ENCODE measurements around the gene POLD4.
A peak's percentile ranks its signal among the peaks of the same experiment; 100 is the strongest.

Gene POLD4

DNA sequence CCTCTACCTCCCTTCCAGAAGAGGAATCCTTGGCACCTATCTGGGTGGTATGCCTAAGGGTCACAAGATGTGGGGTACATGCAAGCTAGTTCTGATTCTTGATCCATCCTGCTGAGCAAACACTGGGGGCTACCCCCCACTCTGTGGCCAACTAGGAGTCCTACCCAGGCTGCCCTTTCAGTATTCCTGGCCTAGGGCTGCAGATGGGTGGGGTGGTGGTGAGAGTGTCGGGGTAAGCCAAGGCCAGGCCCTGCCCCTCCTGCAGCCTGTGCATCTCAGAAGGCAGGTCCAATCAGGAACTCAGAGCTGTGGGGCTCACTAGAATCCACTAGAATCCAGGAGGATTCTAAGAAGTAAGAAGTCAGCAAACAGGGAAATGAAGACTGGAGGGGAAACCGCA lies 39.1 kb downstream of the POLD4 start:
- no peak for DNase-seq

GRCh38 chr11:67313125-67313890 lies 40.0 kb downstream of the POLD4 start:
- DNase-seq = no peak

DNA sequence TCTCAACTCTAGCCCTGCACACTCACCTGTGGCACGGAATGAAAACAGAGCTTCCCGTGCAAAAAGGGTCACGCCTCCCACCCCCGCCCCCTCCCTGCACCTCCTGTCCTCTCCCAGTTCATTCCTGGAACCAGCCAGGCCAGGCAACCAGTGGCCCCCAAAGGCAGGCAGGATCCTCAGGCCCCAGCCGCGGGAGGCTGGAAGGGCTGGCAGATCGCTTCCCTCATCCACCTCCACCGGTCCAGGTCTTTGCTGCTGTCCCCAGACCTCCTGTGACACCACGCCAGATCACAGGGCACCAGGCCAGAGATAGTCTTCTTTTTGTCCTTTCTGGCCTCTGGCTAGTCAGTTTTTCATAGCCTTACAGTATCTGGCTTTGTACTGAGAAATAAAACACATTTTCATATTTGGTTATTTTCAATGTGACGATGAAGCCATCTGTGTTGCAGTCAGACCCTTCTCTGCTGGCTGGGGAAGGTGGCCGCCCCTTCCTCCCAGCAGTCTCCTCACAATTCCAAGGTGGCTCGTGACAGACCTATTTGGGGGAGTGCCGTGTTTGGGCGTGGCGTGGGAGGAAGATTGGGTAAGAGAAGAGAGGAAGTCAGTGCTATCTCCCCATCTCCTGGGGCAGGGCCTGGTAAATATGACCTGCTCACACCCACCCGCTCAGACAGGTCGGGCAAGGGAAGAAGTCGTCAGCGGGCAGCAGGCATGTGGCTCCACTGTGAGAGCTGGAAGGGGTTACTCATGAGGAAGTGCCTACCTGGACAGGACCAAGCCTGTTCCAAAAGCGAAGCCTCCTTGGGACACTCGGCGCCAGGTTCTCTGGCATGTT lies 40.9 kb downstream of the POLD4 start:
- peak; percentile 41 to 56 for DNase-seq

DNA sequence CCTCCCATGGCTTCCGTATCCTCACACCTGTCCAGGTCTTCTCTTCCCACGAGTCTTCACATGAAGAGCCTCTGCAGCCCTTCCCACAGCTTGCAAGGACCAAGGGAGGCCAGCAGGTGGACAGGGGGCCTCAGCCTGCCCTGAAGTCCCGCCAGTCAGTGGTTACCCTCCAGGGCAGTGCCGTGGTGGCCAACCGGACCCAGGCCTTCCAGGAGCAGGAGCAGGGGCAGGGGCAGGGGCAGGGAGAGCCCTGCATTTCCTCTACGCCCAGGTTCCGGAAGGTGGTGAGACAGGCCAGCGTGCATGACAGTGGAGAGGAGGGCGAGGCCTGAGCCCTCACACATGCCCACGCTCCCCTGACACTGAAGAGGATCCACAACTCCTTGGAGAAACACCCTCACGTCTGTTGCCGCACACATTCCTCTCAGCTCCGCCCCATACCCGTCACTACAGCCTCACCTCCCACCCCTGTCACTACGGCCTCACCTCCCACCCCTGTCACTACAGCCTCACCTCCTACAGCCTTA lies 41.7 kb downstream of the POLD4 start:
- no peak for DNase-seq

GRCh38 chr11:67311051-67311555 lies 42.2 kb downstream of the POLD4 start:
- no peak for DNase-seq

- no peak for DNase-seq
Measured at GRCh38 chr11:67310246-67311050, 42.9 kb downstream of the POLD4 start.

GRCh38 chr11:67309661-67310061 lies 43.7 kb downstream of the POLD4 start:
- no peak for DNase-seq

- DNase-seq = no peak
Measured at GRCh38 chr11:67309166-67309565, 44.2 kb downstream of the POLD4 start.

DNA sequence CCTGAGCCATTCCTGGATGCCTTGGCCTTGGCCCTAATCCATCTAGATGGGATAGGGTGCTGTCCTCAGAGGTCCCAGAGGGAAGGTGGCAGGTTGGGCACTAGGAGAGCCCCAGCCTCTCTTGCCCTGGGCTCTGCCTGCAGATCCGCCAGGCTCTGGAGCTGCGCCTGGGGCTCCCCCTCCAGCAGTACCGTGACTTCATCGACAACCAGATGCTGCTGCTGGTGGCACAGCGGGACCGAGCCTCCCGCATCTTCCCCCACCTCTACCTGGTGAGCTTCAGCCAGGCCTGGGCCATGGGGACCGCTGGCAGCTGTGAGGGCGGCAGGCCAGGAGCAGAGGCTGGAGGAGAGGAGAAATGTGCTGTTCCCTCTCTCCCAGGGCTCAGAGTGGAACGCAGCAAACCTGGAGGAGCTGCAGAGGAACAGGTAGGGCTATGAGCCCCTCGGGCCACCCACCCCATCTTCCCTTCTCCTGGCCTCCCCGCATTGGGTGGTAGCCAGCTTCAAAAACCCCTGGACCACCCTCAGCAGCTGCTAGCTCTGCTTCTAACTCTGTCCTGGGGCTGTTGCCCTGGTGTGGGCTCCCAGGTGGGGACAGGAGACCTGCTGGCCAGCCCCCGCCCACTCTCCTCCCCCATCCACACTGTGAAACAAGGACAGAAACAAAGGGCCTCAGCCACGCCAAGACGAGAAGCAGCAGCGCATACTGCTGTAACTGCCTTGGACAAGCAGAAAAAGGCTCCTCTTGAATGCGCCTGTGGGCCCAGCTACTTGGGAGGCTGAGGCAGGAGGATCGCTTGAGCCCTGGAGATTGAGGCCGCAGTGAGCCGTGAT lies 45.1 kb downstream of the POLD4 start:
- no peak for DNase-seq

GRCh38 chr11:67307545-67308001 lies 45.8 kb downstream of the POLD4 start:
- DNase-seq = no peak

DNA sequence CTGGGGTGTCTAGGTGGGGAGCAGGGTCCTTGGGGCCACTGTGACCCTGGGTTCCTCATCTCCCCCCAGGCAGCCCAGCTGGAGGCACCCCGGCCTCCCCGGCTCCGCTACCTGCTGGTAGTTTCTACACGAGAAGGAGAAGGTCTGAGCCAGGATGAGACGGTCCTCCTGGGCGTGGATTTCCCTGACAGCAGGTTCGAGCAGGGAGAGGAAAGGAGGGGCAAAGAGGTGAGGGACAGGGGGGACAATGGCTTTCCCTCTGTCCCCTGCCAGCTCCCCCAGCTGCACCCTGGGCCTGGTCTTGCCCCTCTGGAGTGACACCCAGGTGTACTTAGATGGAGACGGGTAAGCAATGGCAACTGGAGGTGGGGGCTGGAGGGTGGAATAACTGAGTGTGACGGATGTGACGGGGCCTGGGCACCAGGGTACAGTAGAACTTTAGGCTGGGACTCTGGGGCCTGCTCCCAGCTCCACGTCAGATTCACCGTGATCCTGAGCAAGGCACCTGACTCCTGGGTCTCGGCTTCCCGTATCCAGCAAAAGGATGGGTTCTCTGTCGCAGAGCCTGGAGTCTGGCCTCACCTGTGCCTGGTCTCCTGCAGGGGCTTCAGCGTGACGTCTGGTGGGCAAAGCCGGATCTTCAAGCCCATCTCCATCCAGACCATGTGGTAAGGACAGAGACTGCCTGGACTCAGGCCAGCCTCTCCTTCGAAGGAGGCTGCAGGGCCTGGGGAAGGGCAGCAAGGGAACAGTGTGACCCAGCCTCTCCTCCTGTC lies 46.4 kb downstream of the POLD4 start:
- no peak for DNase-seq

DNA sequence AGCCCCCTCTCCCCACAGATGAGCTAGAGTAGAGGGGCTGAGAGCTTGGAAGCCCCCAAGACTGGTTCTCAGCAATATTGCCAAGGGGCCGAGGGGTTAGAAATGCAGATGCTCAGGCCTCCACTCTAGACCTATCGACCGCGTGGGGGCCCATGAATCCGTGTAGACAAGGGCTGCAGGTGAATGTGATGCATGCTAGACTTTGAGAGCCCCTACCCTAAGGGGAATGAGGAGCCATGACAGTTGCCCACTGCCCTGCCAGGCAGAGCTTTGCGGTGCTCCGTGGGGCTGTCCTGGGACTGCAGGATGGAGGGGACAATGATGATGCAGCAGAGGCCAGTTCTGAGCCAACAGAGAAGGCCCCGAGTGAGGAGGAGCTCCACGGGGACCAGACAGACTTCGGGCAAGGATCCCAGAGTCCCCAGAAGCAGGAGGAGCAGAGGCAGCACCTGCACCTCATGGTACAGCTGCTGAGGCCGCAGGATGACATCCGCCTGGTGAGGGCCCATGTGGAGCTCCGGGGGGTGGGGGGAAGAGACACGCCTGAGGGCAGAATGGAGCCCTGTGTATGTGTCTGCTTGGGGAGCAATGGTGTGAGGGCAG lies 48.7 kb downstream of the POLD4 start:
- DNase-seq = no peak

DNA sequence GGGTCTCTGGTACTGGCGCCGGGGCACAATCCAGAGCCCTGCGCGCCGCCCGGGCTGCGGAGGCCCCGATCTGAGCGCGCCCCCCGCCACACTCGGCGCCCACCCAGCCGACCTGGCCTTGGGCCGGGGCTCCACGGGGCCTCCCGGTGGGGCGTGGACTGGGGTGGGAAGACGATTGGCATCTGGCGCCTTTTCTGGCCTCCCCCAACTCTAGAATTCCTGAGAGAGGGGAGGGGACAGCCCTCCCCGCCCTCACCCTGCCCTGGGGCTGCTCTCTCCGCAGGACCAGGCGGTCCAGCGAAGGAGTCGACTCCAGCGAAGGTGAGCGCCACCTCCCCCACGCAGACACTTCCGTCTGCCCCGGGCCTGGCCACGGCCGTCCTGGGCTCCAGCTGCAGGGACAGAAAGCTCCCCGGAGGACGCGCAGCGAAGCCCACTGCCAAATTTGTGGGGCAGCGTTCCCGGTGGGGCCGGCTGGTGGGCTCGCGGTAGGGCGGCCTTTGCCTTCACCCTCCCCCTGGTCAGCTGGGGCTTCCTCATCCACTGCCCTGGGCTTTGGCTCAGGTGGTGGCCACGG lies 49.4 kb downstream of the POLD4 start:
- DNase-seq = peak in 1 of 2 experiments; percentile 45

GRCh38 chr11:67303132-67303834 lies 50.1 kb downstream of the POLD4 start, which contains the start of gene SSH3:
SSH3 (plus strand) TSS chr11:67303530; CDS start chr11:67303626, 96 bp downstream.
- DNase-seq = peak; percentile 57 to 65

GRCh38 chr11:67302571-67303131 lies 50.7 kb downstream of the POLD4 start:
- no peak for DNase-seq

DNA sequence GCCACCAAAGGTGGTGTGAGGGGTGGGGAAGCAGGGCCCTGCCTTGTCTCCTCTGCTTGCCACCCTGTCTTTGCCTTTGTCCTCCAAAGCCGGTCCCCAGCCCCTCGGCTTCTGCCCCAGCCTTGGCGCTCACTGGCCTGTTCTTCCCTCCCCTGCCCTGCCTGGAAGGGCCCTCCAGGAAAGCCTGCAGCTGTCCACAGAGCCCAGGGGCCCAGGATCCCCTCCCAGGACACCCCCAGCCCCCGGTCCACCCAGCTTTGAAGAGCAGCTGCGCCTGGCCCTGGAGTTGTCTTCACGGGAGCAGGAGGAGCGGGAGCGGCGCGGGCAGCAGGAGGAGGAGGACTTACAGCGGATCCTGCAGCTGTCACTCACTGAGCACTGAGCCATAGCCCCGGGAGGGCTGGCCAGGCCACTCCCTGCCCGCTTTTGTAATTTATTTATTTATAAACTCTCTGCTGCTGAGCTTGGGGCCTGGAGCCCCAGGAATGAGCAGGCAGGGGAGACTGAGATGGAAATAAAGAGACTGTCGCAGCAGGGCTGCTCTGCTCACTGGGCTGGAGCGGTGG lies 51.3 kb downstream of the POLD4 start:
- no peak for DNase-seq

- no peak for DNase-seq
Measured at GRCh38 chr11:67301313-67301921, 51.9 kb downstream of the POLD4 start.

All from activated CD4-positive, alpha-beta T cell treated with anti-CD3 and anti-CD28 coated beads, Interleukin-2, amount 50 U/mL, for 48 hours (primary cell).